Stimulated activated CD8-positive, alpha-beta memory T cell treated with anti-CD3 and anti-CD28 coated beads, Interleukin-12 subunit alpha, Interleukin-12 subunit beta, amount 100 ng/mL, for 1 hour (primary cell): ENCODE results near the gene GPATCH11.
A peak's percentile ranks its signal among the peaks of the same experiment; 100 is the strongest.

Source experiments
- DNase-seq: peaks from one replicate; pipeline ENCODE4 v3.0.0-alpha.2; 2020; ENCODE audit warnings: low read depth

GPATCH11 gene

GRCh38 chr2:37083873-37084794 lies at the start of gene GPATCH11, which contains the start of gene HEATR5B:
Gene GPATCH11 (plus strand): TSS chr2:37084518. CDS start chr2:37088382, 3,864 bp downstream.
Gene HEATR5B (minus strand): TSS chr2:37084372. CDS start chr2:37083414, 958 bp downstream.
- peak; percentile 87 for DNase-seq

DNA sequence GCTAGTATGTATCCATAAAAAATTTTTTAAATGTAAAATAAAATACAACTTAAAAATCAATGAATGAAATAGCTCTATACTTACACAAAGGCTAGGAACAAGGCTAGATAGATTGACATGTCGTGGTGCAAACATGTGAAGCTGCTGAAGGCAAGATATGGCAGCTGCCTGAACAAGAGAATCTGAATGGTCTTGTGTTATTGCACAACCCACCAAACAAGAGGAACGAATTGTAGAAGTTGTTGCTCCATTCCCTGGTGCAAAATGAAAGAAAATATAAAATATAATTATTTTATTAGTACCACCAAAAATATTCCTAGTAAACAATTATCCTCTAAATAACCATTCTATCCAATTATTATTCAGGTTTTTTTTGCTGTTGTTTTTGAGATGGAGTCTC lies 46.5 kb upstream of the GPATCH11 start:
- no peak for DNase-seq

GRCh38 chr2:37039580-37039979 lies 44.7 kb upstream of the GPATCH11 start:
- DNase-seq: no peak

DNA sequence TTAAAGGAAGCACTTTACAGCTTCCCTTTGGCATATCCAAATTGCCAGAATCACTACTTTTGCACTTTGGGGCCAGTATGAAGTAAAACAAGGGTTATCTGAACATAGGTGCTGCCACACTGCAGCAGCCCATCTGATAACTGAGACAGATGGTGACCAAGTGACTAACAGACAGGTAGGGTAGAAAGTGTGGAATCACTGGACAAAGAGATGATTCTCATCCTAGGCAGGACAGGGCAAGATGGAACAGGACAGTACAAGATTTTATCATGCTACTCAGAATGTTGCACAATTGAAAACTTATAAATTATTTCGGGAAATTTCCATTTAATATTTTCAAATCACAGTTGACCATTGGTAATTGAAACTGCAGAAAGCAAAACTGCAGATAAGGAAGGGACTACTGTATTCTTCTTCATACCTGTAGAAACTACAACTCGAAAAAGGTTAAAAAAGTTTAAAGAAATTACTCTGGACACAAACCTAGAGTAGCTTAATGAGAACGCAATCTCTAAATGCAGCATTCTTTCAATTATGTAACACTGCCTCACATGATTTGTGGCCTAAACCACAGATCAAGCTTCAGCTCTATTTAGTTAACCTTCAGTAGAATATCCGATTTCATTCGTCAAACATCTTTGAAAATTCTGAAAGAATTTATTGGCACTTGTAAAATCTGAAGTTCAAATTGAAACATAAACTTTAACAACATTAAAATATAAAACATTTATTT lies 31.6 kb upstream of the GPATCH11 start:
- DNase-seq: no peak

- no peak for DNase-seq
These were observed 24.5 kb upstream of the GPATCH11 start for GRCh38 chr2:37059841-37060240.

DNA sequence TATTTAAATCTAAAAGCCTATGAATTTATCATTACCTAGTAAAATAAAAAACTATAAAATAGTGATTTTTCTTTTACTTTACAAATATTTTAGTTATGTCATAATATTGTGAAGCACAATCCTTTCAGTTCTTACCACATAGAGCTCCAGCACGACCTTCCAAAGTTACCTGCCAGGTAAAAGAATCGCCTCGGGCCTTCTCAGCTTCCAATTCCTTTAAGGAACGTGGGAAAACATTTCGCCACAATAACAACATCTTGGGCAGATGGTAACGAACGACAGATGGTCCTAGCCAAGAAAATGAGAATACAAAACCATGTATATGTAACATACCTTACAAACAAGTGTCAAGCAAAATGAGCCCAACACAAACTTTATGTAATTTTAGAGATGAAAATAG lies 23.9 kb upstream of the GPATCH11 start:
- no peak for DNase-seq

- DNase-seq: no peak
These were observed 23.2 kb upstream of the GPATCH11 start for GRCh38 chr2:37061013-37061711.

GRCh38 chr2:37061776-37062175 lies 22.5 kb upstream of the GPATCH11 start:
- no peak for DNase-seq

- no peak for DNase-seq
These were observed 15.6 kb upstream of the GPATCH11 start for GRCh38 chr2:37068686-37069085.

- DNase-seq: no peak
These were observed 13.4 kb upstream of the GPATCH11 start for GRCh38 chr2:37070931-37071330.

GRCh38 chr2:37080266-37080665 lies 4.1 kb upstream of the GPATCH11 start:
- no peak for DNase-seq

GRCh38 chr2:37080689-37081088 lies 3.6 kb upstream of the GPATCH11 start:
- no peak for DNase-seq

DNA sequence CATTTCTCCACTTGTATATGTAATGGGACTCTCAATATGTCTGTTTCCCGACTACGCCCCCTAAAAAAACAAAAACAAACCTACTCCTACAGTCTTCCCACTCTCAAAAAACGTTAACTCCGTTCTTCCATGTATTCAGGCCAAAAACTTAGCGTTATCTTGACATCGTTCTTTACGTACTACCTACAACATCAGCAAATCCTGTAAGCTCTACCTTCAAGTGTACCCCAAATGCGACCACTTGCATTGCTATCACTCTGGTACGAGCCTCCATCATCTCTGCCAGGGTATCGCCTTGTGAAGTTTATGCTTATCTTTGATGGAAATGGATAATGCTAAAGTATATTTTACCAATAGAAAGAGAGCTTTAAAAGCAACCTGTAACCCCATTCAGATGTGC lies 479 bp downstream of the GPATCH11 start:
- no peak for DNase-seq

GRCh38 chr2:37085731-37086147 lies 1.4 kb downstream of the GPATCH11 start:
- no peak for DNase-seq

DNA sequence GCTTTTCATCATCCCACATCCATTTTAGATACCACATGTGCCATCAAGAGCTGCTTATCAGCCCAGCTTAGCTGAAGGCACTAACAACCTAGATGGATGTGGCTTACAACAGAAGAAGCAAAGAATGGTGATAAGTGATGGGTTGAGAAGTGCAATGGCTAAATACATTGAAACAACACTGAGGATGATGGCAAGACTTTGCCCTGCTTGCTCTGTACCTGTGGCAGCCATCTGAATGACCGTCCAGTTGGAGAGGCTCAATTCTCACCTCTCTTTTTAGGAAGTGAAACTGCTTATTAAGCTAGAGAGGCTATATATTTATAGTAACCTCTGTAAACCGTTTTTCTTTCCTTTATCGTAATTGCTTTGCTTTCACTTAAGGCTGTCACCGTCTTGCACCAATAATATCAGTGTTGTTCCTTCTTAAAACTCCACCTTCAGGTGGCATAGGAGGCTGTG lies 5.7 kb downstream of the GPATCH11 start:
- no peak for DNase-seq

DNA sequence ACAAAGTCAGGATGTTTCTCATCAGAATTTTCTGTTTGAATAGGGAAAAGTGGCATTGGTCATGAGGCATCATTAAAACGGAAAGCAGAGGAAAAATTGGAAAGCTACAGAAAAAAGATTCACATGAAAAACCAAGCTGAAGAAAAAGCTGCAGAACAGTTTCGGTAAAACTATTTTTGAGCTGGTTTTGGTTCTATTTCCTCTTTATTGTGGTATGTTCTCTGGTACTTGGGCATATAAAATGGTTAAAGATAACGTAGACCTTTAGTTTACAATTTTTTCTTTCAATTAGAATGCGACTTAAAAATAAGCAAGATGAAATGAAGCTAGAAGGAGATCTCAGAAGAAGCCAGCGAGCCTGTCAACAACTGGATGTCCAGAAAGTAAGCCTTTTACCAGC lies 7.6 kb downstream of the GPATCH11 start:
- DNase-seq: no peak

GRCh38 chr2:37096568-37096967 lies 12.2 kb downstream of the GPATCH11 start:
- no peak for DNase-seq

GRCh38 chr2:37098416-37099118 lies 14.2 kb downstream of the GPATCH11 start:
- no peak for DNase-seq

DNA sequence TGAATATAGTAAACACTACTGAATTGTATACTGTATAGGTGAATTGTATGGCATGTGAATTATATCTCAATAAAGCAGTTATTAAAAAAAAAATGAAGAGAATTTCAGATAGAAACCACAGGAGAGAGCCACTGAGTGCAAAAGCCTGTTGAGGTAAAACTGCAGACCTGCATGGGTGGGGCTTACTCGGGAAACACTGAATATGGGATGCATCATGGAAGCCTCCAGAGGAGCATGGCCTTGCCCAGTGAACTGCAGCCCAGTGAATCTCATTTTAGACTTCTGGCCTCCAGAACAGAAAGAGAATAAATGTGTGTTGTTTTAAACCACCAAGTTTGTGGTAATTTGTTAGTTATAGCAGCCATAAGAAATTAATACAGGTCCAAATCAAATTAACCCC lies 15.7 kb downstream of the GPATCH11 start:
- DNase-seq: no peak

GRCh38 chr2:37102588-37102987 lies 18.3 kb downstream of the GPATCH11 start:
- DNase-seq: no peak

GRCh38 chr2:37104178-37104577 lies 19.9 kb downstream of the GPATCH11 start:
- DNase-seq: no peak

DNA sequence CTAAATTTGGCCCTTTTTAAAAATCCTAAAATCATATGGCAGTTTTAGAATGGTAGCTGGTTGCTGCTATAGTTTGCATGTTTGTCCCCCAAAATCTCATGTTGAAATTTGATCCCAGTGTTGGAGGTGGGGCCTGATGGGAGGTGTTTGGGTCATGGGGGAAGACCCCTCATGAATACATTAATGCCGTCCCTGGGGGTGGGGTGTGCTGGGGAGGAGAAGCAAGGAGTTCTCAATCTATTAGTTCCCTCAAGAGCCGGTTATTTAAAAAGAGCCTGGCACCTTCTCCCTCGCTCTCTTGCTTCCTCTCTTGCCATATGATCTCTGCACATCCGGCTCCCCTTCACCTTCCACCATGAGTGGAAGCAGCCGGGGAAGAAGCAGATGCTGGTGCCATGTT lies 20.8 kb downstream of the GPATCH11 start:
- no peak for DNase-seq
